GM23338 (cell line): ENCODE results near the gene KANK4. TPM values are rescaled to one million over a fixed set of nuclear protein-coding genes. Genes with fewer than 3 reads are reported as not detected.

Experiments
- ATAC-seq: fragments of 200-7000 bp; cut with Tn5 transposase; 3 replicates; pipeline ENCODE4 v1.9.1; 2020
- DNase-seq: peaks from one replicate; pipeline ENCODE4 v3.0.0-alpha.2; 2015; ENCODE audit warnings: low spot score
- H2AFZ ChIP-seq: fragments of 200-600 bp; sonication (generic); 2 replicates; pipeline ENCODE4 v1.8.0; 2016; ENCODE audit warnings: antibody characterized with exemption, mild to moderate bottlenecking, moderate library complexity
- H3F3A ChIP-seq: fragments of 200-600 bp; sonication (generic); replicated peaks from 2 replicates; pipeline ENCODE4 v1.8.0; 2017; ENCODE audit warnings: antibody characterized with exemption, mixed run types, low read depth
- H3K27ac ChIP-seq: fragments of 200-600 bp; sonication (generic); 2 replicates; pipeline ENCODE4 v1.6.1; 2016; ENCODE audit warnings: low read depth
- H3K27me3 ChIP-seq: fragments of 200-600 bp; sonication (generic); 2 replicates; pipeline ENCODE4 v1.8.0; 2016; ENCODE audit warnings: mild to moderate bottlenecking, mixed run types, moderate library complexity; ENCODE audit not compliant: insufficient read depth
- H3K36me3 ChIP-seq: fragments of 200-600 bp; sonication (generic); 2 replicates; pipeline ENCODE4 v1.8.0; 2016; ENCODE audit warnings: mild to moderate bottlenecking; ENCODE audit not compliant: insufficient read depth
- H3K4me1 ChIP-seq: fragments of 200-600 bp; sonication (generic); 2 replicates; pipeline ENCODE4 v1.8.0; 2016; ENCODE audit warnings: mild to moderate bottlenecking, moderate library complexity; ENCODE audit not compliant: insufficient read depth
- H3K4me2 ChIP-seq: fragments of 200-600 bp; sonication (generic); 2 replicates; pipeline ENCODE4 v1.7.1; 2017; ENCODE audit warnings: mixed run types
- H3K4me3 ChIP-seq: fragments of 200-600 bp; sonication (generic); 2 replicates; pipeline ENCODE4 v1.6.1; 2016; ENCODE audit warnings: mixed run types
- H3K79me2 ChIP-seq: fragments of 200-600 bp; sonication (generic); replicated peaks from 2 replicates; pipeline ENCODE4 v1.8.0; 2017; ENCODE audit warnings: mild to moderate bottlenecking; ENCODE audit not compliant: insufficient read depth
- H3K9me2 ChIP-seq: fragments of 200-600 bp; sonication (generic); 2 replicates; pipeline ENCODE4 v1.8.0; 2017; ENCODE audit not compliant: insufficient read depth
- H4K20me1 ChIP-seq: fragments of 200-600 bp; sonication (generic); replicated peaks from 2 replicates; pipeline ENCODE4 v1.8.0; 2017; ENCODE audit warnings: mild to moderate bottlenecking; ENCODE audit not compliant: insufficient read depth
- H3K27ac Mint-ChIP-seq: 2 replicates; pipeline ENCODE4 v1.8.0; 2020; ENCODE audit warnings: inconsistent platforms, mild to moderate bottlenecking, moderate library complexity, mixed read lengths
- H3K27me3 Mint-ChIP-seq: 3 replicates; pipeline ENCODE4 v1.8.0; 2022; ENCODE audit warnings: low read depth, mild to moderate bottlenecking, moderate library complexity, mixed read lengths, inconsistent platforms; ENCODE audit not compliant: insufficient read depth, poor library complexity
- H3K36me3 Mint-ChIP-seq: 3 replicates; pipeline ENCODE4 v1.8.0; 2021; ENCODE audit warnings: low read depth, mild to moderate bottlenecking, inconsistent platforms, moderate library complexity, mixed read lengths
- H3K4me1 Mint-ChIP-seq: 3 replicates; pipeline ENCODE4 v1.8.0; 2020; ENCODE audit warnings: mild to moderate bottlenecking, inconsistent platforms, mixed read lengths
- H3K4me3 Mint-ChIP-seq: 3 replicates; pipeline ENCODE4 v1.8.0; 2021; ENCODE audit warnings: moderate library complexity, mild to moderate bottlenecking, inconsistent platforms, mixed read lengths
- H3K9me3 Mint-ChIP-seq: 3 replicates; pipeline ENCODE4 v1.8.0; 2020; ENCODE audit warnings: moderate library complexity, mild to moderate bottlenecking, inconsistent platforms, mixed read lengths
- CREB1 ChIP-seq: fragments of 250-450 bp; sonication (Bioruptor Pico); IDR thresholded peaks from 2 replicates; pipeline ENCODE4 v1.5.0; 2020; ENCODE audit warnings: low read depth, mild to moderate bottlenecking, moderate library complexity
- EZH2 ChIP-seq: fragments of 200-600 bp; sonication (generic); IDR thresholded peaks from one replicate; pipeline ENCODE4 v1.8.0; 2017; ENCODE audit warnings: antibody characterized with exemption, mild to moderate bottlenecking, low read depth; ENCODE audit not compliant: unreplicated experiment
- EZH2phosphoT487 ChIP-seq: fragments of 200-600 bp; sonication (generic); IDR thresholded peaks from one replicate; pipeline ENCODE4 v1.8.1; 2018; ENCODE audit warnings: antibody characterized with exemption; ENCODE audit not compliant: unreplicated experiment
- POLR2AphosphoS5 ChIP-seq: IDR thresholded peaks from 2 replicates; pipeline ENCODE4 v1.6.1; 2016; ENCODE audit warnings: antibody characterized with exemption, low read depth
- ZNF331 ChIP-seq: fragments of 250-450 bp; sonication (Bioruptor Pico); IDR thresholded peaks from 2 replicates; pipeline ENCODE4 v1.5.0; 2020; ENCODE audit warnings: low read depth, mild to moderate bottlenecking, moderate library complexity
- polyA plus RNA-seq: library from polyadenylated mRNA; unstranded; fragments of >200 nt; fragmentation: Nextera tagmentation; extraction: Ambion mirVana; gene quantifications from 2 replicates; pipeline ENCODE4 v1.2.1, GENCODE V29; 2016
- total RNA-seq: library from RNA; depleted of rRNA; stranded (reverse); fragments of >200 nt; shearing (Covaris generic); gene quantifications from 2 replicates; pipeline ENCODE4 v1.2.3, GENCODE V29; 2014
- TF ChIP-seq, protein P1 (sequence below): fragments of 250-450 bp; sonication (Bioruptor Pico); IDR thresholded peaks from 2 replicates; pipeline ENCODE4 v1.5.0; 2020; ENCODE audit warnings: mild to moderate bottlenecking, moderate library complexity
- TF ChIP-seq, protein P2 (sequence below): IDR thresholded peaks from 2 replicates; pipeline ENCODE4 v1.6.1; 2016; ENCODE audit warnings: antibody characterized with exemption

Gene KANK4
- total and polyA plus RNA-seq, 2 experiments from 2014 or later: 0.31 to 0.42 TPM

DNA sequence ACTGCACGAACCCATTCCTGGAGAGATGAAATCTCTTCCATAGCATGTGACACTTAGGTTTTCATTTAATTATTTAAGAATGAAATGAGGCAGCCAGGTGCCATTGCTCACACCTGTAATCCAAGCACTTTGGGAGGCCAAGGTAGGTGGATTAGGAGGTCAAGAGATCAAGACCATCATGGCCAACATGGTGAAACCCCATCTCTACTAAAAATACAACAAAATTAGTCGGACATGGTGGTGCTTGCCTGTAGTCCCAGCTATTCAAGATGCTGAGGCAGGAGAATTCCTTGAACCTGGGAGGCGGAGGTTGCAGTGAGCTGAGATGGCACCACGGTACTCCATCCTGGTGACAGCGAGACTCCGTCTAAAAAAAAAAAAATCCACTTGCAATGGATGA, 106.8 kb downstream of the KANK4 start:
- Histone ChIP-seq H3K27ac (no peak overlapping the region), H3F3A (peaks cover 69% of the 10 kb centered on the region), H2AFZ (no peak overlapping the region), H3K27me3 (no peaks in the 10 kb centered on the region), H3K36me3 (peaks cover 61% of the 10 kb centered on the region), H3K4me1 (peaks cover 10% of the 10 kb centered on the region), H4K20me1 (peaks cover 28% of the 10 kb centered on the region), H3K4me2 (no peak overlapping the region), H3K4me3 (no peak overlapping the region), H3K79me2 (peaks cover 52% of the 10 kb centered on the region), H3K9me2 (no peaks in the 10 kb centered on the region)
- Mint-ChIP-seq H3K27me3 (peaks cover 57% of the 10 kb centered on the region), H3K4me3 (no peak overlapping the region), H3K27ac (0 out of 2 replicates have a peak overlapping the region, but pooled peaks have one; percentile 13), H3K36me3 (peaks cover 92% of the 10 kb centered on the region), H3K9me3 (peaks cover 50% of the 10 kb centered on the region), H3K4me1 (peaks cover 22% of the 10 kb centered on the region; the same call in 2 of the 3 replicates)
- TF ChIP-seq POLR2AphosphoS5 (peak; percentile 16), CREB1 (no peak)
- DNase-seq (no peak), ATAC-seq (peak; percentile 20)

DNA sequence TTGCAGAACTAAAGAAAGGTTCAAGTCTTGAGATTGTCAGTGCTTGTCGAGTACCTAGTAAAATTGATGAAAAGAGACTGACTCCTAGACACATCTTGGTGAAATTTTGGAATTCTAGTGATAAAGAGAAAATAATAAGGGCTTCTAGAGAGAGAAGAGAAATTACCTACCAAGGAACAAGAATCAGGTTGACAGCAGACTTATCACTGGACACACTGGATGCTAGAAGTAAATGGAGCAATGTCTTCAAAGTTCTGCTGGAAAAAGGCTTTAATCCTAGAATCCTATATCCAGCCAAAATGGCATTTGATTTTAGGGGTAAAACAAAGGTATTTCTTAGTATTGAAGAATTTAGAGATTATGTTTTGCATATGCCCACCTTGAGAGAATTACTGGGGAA, 108.3 kb downstream of the KANK4 start:
- H3K4me3 Mint-ChIP-seq: no peak overlapping the region
- H3K27me3 ChIP-seq: no peaks in the 10 kb centered on the region
- H3K4me3 ChIP-seq: no peak overlapping the region
- H3K36me3 ChIP-seq: peaks cover 70% of the 10 kb centered on the region
- peaks cover 33% of the 10 kb centered on the region for H3K4me1 Mint-ChIP-seq
- no peaks in the 10 kb centered on the region for H3K9me2 ChIP-seq
- 0 out of 2 replicates have a peak overlapping the region, but pooled peaks have one; percentile 0 for H3K27ac ChIP-seq
- peaks cover 96% of the 10 kb centered on the region for H3K36me3 Mint-ChIP-seq
- peaks cover 43% of the 10 kb centered on the region for H4K20me1 ChIP-seq
- peaks cover 54% of the 10 kb centered on the region for H3K9me3 Mint-ChIP-seq
- peaks cover 65% of the 10 kb centered on the region for H3K27me3 Mint-ChIP-seq
- no peak for ATAC-seq
- H3K4me2 ChIP-seq: no peak overlapping the region
- no peak overlapping the region for H2AFZ ChIP-seq
- H3K27ac Mint-ChIP-seq: no peak overlapping the region
- DNase-seq: no peak
- peaks cover 58% of the 10 kb centered on the region for H3K79me2 ChIP-seq
- H3F3A ChIP-seq: peaks cover 82% of the 10 kb centered on the region
- H3K4me1 ChIP-seq: peaks cover 18% of the 10 kb centered on the region
- TF ChIP-seq EZH2phosphoT487: no peak
- TF ChIP-seq CREB1: no peak
- TF ChIP-seq, protein P1, sequence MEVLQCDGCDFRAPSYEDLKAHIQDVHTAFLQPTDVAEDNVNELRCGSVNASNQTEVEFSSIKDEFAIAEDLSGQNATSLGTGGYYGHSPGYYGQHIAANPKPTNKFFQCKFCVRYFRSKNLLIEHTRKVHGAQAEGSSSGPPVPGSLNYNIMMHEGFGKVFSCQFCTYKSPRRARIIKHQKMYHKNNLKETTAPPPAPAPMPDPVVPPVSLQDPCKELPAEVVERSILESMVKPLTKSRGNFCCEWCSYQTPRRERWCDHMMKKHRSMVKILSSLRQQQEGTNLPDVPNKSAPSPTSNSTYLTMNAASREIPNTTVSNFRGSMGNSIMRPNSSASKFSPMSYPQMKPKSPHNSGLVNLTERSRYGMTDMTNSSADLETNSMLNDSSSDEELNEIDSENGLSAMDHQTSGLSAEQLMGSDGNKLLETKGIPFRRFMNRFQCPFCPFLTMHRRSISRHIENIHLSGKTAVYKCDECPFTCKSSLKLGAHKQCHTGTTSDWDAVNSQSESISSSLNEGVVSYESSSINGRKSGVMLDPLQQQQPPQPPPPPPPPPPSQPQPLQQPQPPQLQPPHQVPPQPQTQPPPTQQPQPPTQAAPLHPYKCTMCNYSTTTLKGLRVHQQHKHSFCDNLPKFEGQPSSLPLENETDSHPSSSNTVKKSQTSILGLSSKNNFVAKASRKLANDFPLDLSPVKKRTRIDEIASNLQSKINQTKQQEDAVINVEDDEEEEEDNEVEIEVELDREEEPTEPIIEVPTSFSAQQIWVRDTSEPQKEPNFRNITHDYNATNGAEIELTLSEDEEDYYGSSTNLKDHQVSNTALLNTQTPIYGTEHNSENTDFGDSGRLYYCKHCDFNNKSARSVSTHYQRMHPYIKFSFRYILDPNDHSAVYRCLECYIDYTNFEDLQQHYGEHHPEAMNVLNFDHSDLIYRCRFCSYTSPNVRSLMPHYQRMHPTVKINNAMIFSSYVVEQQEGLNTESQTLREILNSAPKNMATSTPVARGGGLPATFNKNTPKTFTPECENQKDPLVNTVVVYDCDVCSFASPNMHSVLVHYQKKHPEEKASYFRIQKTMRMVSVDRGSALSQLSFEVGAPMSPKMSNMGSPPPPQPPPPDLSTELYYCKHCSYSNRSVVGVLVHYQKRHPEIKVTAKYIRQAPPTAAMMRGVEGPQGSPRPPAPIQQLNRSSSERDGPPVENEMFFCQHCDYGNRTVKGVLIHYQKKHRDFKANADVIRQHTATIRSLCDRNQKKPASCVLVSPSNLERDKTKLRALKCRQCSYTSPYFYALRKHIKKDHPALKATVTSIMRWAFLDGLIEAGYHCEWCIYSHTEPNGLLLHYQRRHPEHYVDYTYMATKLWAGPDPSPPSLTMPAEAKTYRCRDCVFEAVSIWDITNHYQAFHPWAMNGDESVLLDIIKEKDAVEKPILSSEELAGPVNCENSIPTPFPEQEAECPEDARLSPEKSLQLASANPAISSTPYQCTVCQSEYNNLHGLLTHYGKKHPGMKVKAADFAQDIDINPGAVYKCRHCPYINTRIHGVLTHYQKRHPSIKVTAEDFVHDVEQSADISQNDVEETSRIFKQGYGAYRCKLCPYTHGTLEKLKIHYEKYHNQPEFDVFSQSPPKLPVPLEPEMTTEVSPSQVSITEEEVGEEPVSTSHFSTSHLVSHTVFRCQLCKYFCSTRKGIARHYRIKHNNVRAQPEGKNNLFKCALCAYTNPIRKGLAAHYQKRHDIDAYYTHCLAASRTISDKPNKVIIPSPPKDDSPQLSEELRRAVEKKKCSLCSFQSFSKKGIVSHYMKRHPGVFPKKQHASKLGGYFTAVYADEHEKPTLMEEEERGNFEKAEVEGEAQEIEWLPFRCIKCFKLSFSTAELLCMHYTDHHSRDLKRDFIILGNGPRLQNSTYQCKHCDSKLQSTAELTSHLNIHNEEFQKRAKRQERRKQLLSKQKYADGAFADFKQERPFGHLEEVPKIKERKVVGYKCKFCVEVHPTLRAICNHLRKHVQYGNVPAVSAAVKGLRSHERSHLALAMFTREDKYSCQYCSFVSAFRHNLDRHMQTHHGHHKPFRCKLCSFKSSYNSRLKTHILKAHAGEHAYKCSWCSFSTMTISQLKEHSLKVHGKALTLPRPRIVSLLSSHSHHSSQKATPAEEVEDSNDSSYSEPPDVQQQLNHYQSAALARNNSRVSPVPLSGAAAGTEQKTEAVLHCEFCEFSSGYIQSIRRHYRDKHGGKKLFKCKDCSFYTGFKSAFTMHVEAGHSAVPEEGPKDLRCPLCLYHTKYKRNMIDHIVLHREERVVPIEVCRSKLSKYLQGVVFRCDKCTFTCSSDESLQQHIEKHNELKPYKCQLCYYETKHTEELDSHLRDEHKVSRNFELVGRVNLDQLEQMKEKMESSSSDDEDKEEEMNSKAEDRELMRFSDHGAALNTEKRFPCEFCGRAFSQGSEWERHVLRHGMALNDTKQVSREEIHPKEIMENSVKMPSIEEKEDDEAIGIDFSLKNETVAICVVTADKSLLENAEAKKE (CRISPR knock-in tag): no peak
- TF ChIP-seq EZH2: no peak
- TF ChIP-seq ZNF331 (CRISPR knock-in tag): no peak
- TF ChIP-seq, protein P2, sequence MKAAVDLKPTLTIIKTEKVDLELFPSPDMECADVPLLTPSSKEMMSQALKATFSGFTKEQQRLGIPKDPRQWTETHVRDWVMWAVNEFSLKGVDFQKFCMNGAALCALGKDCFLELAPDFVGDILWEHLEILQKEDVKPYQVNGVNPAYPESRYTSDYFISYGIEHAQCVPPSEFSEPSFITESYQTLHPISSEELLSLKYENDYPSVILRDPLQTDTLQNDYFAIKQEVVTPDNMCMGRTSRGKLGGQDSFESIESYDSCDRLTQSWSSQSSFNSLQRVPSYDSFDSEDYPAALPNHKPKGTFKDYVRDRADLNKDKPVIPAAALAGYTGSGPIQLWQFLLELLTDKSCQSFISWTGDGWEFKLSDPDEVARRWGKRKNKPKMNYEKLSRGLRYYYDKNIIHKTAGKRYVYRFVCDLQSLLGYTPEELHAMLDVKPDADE: no peak
